ENCODE results near the gene IQSEC1. TPM values are rescaled to one million over a fixed set of nuclear protein-coding genes. Genes with fewer than 3 reads are reported as not detected.

IQSEC1 gene
- total and polyA plus RNA-seq, 2 donors (not counting 3 experiments of a cell fraction or from before 2014, with no cell fraction given), result 5.2 to 18.0 TPM

GRCh38 chr3:13109516-13109915 lies 36.3 kb upstream of the IQSEC1 start:
- BruUV-seq (replicated peaks), result no TSS peak
- Histone ChIP-seq H3K9me1 (replicated peaks; ENCODE audit: control insufficient read depth, extremely low read depth, insufficient read depth, low read length) (no peaks in the 10 kb centered on the region), H3K27ac (ENCODE audit: insufficient read depth, low read depth, low read length) (no peak overlapping the region), H2AFZ (ENCODE audit: low read depth, low read length) (no peak overlapping the region), H3K27me3 (ENCODE audit: control insufficient read depth in 2 of 2, insufficient read depth in 2 of 2, low read length in 2 of 2) (no peaks in the 10 kb centered on the region), H3K4me3 (replicated peaks in 1 of 3; ENCODE audit: insufficient read depth in 1 of 3, low read depth in 1 of 3, low read length in 3 of 3) (no peak overlapping the region), H3K9me3 (replicated peaks; ENCODE audit: control insufficient read depth, insufficient read depth, low read length) (no peaks in the 10 kb centered on the region), H3K79me2 (ENCODE audit: control insufficient read depth, insufficient read depth, low read length) (no peaks in the 10 kb centered on the region), H3K36me3 (ENCODE audit: control insufficient read depth in 2 of 2, extremely low read depth in 1 of 2, insufficient read depth in 2 of 2, low read length in 2 of 2) (no peaks in the 10 kb centered on the region), H3K4me1 (ENCODE audit: control insufficient read depth, extremely low read depth, insufficient read depth, low read length) (no peaks in the 10 kb centered on the region), H4K20me1 (replicated peaks; ENCODE audit: control insufficient read depth, extremely low read depth, insufficient read depth, low read length) (no peaks in the 10 kb centered on the region), H3K4me2 (ENCODE audit: insufficient read depth, low read length) (no peak overlapping the region), H3K9ac (replicated peaks; ENCODE audit: extremely low read depth, insufficient read depth, low read length) (no peak overlapping the region)
- FAIRE-seq (no peak), DNase-seq (ENCODE audit: low read depth, low spot score) (no peak)
- ChIA-PET POLR2A (no interaction called here), CTCF (interaction anchor here (1.0 kb wide), 1 partner anchor 18 kb away, joined by 3 read pairs; no protein-coding TSS in a partner anchor)
- dilution Hi-C loops (cut with MboI; ENCODE audit: extremely low pct_ligation_motif_present, low sequenced_read_pairs) (no loop called here), intact Hi-C loops (cut with micrococcal nuclease) (loop anchor here (2.0 kb wide), 1 partner anchor 41 kb away; no protein-coding TSS in a partner anchor)
- no peak for TF ChIP-seq MAX (IDR thresholded peaks at IDR 0.05; ENCODE audit: insufficient read depth, insufficient read length)
- TF ChIP-seq CTCF (IDR thresholded peaks at IDR 0.05; ENCODE audit: extremely low read depth in 1 of 2, insufficient read depth in 1 of 2, low read depth in 1 of 2, low read length in 2 of 2), result no peak
- TF ChIP-seq MYC (IDR thresholded peaks at IDR 0.05; ENCODE audit: low read depth, low read length), result no peak
- TF ChIP-seq JUN (IDR thresholded peaks at IDR 0.05; ENCODE audit: borderline replicate concordance, insufficient read depth, insufficient read length, low read depth), result no peak
- TF ChIP-seq FOS (IDR thresholded peaks at IDR 0.05; ENCODE audit: borderline replicate concordance, insufficient read depth, low read length), result no peak
- no peak for TF ChIP-seq POLR2AphosphoS5 (IDR thresholded peaks at IDR 0.05; ENCODE audit: insufficient read depth, low read depth, low read length)
- TF ChIP-seq GATA2 (IDR thresholded peaks at IDR 0.05; ENCODE audit: insufficient read depth, insufficient read length, low read depth, low read length), result no peak
- TF ChIP-seq EZH2 (IDR thresholded peaks at IDR 0.05; ENCODE audit: borderline replicate concordance, low read depth, low read length, severe bottlenecking), result no peak
- TF ChIP-seq POLR2A (IDR thresholded peaks at IDR 0.05; ENCODE audit: low read depth, low read length), result no peak
